T-helper 22 cell (primary cell): ENCODE measurements around the gene TRIM16.
"Not testable (repeated sequence)": the region's sequence is repeated elsewhere in the genome, so short reads cannot be mapped to it uniquely, and the experiment has no call there.

Experiments
- DNase-seq: peaks from one replicate; pipeline ENCODE4 v3.0.0-alpha.2; 2020; ENCODE audit warnings: low read depth

Gene TRIM16

DNA sequence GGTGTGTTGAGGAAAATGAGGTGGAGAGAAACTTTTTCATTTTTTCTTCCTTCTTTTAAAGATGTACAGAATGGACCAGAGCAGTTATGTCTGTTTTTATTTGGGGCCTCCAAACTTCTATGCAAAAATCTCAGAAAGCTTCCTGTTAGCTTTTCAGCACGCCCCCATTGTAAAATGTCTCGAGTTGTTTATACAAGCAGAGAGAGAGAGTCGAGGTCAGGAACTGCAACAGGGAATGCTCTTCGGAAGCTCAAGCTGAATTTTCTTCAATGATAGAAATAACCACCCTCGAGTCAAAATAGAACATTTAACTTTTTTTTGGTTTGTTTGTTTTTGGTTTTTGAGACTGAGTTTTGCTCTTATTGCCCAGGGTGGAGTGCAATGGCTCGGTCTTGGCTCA, 68.3 kb downstream of the TRIM16 start:
- DNase-seq: not testable (repeated sequence)

DNA sequence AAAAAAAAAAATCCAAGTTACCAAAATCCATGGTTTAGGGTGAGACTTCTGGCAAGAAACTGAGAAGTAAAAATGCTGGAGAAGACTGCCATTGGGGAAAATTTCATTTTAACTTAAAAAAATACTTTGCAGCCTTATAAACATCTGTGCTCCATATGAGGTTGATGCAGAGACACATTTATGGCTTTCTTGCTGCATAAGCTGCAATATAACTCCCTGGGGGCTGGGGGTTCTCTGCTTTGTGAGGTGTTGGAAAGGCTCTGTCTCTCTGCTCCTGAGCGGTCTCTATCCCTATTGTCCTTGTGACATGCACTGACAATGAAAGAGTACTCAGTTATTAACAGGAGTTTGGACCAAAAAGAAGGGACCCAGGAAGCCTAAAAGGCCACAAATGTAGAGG, 71.0 kb downstream of the TRIM16 start:
- DNase-seq: not testable (repeated sequence)

DNA sequence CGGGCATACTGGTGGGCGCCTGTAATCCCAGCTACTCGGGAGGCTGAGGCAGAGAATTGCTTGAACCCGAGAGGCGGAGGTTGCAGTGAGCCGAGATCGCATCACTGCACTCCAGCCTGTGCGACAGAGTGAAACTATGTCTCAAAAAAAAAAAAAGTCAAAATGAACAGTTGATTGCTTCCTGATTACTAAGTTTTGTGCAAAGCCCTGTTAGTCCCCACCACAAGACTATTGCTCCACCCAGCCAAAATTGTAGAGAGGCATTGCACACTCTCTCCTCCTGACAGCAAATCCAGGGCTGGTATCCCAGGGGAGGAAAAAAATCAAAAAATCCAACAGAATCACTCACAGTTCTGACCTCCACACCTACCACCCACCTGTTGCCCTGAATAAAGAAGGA, 91.2 kb downstream of the TRIM16 start:
- DNase-seq: not testable (repeated sequence)

DNA sequence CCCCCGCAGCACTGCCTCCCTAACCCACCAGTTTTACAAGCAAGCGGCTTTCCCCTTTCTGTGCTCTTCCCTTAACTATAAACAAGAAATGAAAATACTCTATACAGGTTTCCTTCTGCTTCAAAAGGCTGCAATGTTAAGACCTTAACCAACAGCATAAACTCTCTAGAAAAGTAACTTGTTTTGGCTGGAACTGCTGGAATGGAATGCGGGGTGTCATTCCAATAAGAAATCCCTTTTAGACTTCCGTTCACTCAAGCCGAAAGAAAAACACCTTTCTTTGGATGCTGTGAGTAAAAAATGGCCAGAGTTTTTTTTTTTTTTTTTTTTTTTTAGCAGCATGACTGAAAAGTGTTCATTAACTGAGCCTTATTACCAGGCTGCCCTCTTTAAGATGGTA, 92.1 kb downstream of the TRIM16 start:
- not testable (repeated sequence) for DNase-seq

DNA sequence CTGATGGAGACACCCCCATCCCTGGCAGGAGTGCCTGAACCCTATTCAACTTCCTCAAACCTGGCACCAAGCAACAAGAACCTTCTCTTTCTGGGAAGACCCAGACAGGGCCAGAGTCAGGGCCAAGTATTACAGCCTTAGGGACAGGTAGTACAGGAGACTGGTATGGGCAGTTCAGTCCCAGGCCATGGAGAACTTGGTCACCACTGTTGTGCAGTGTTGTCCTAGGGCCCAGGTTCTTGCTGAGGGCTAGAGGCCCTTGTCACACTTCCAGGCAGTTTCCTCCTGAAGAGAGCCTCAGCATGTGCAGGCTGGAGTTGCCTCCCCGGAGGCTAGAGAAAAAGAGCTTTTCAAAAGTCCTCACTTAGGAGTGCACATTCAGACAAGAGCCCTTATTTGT, 93.3 kb downstream of the TRIM16 start:
- DNase-seq: not testable (repeated sequence)

DNA sequence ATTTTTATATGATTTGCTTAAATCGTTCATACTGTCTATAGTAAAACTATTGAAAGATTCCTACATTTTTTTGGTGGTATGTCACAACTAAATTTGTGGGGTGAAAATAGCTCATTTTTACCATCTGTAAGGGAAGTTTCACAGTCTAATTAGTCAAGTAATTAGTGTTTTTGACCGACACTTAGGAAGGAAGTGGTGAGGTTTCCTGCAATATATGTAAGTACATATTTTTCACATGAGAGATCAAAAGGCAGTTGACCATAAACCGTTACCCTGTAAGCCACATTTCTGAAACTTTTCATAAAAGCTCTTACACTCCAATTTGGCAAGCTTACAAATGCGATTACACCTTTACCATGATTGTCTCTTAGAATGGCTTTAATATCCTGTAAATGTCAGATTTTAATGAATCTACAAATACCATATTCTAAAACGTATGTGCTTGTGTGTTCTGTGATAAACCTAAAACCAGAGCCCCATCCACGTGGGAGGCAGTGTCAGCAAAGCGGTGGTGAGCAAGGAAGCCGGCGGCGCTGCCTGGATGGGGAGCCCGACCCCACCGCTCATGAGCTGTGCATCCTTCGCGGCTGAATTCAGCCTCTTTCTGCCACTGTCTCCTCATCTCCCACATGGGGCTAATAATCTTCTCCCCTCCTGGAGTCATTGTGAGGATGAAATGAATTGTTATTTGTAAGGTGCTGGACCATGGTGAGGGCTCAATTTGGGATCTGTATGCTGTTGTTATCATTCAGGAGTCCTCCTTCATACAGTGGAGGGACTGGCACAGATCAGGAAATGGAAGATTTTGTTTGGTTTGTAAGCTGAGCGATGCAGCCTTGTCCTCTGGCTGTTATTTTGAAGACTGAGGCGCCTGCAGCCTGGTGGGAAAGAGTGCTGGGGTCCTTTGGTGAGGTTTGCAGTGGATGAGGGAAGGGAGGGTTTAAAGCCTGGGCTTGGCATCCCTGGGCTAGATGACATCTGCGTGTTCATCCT, 94.3 kb downstream of the TRIM16 start:
- peak; percentile 7 for DNase-seq

DNA sequence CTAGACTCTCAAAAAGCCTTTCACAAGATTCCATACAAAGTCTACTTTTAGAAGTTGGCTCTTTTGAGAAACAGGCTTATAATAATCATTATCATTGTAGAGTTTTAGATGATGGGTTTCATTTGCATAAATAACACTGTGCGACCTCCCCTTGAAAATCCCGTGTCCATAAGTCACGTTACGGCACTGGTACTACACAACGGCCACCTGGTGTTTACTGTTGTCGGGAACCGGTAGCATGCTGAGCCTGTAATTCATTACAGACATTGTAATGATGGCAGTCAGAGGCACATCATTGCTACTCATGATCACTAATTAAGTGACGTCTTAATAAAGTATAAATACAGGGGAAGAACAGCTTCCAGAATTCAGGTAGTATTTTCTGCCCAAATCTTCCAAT, 96.1 kb downstream of the TRIM16 start:
- not testable (repeated sequence) for DNase-seq

DNA sequence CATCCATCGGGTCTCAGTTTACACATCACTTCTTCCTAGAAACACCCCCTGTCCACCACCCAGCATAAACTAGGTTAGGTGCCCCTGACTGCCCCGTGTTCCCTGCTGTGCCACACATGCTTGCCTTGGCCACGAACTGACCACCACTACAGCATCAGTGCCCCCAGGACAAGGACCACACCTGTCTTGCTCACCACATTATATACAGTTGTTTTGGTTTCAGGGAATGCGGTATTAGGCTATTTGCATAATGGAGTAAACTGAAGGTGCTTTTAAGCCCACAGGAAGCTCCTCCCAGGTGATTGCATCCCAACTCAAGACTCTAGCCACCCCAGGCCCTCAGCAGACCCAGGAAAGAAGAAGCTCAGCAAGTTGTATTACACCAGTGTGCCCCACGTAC, 100.8 kb downstream of the TRIM16 start:
- not testable (repeated sequence) for DNase-seq

DNA sequence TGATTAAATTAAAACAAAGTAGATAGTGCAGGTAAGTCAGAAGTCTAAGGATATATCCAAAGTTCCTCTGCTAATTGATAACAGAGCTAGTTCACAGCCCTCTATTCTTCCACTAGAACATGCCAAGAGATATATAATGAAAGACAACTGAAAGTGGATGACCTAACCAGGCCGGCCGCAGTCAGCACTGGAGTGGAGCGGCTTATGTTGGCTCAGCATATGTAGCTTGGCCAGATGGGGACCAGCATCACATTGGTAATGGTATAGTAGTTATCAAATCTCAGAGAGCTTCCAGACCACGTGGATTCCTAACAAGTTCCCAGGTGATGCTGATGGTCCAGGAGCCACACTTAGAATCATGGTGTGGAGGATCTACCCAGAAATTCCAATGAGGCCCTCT, 102.6 kb downstream of the TRIM16 start:
- DNase-seq: not testable (repeated sequence)
